GM23338 (cell line): ENCODE measurements around the gene SLC41A3.

Experiments
- CTCF ChIP-seq, 2 experiments: fragments of 200-600 bp in 1 of 2; sonication (generic) in 1 of 2; conservative IDR thresholded peaks; 2 replicates each; pipeline versions ENCODE4 v1.5.1 to v1.6.1; 2016 to 2017; ENCODE audit warnings: antibody characterized with exemption in 2 of 2, low read depth in 2 of 2, mild to moderate bottlenecking in 2 of 2, moderate library complexity in 1 of 2
- EZH2phosphoT487 ChIP-seq: fragments of 200-600 bp; sonication (generic); IDR thresholded peaks from one replicate; pipeline ENCODE4 v1.8.1; 2018; ENCODE audit warnings: antibody characterized with exemption; ENCODE audit not compliant: unreplicated experiment
- POLR2AphosphoS5 ChIP-seq: IDR thresholded peaks from 2 replicates; pipeline ENCODE4 v1.6.1; 2016; ENCODE audit warnings: antibody characterized with exemption, low read depth

DNA sequence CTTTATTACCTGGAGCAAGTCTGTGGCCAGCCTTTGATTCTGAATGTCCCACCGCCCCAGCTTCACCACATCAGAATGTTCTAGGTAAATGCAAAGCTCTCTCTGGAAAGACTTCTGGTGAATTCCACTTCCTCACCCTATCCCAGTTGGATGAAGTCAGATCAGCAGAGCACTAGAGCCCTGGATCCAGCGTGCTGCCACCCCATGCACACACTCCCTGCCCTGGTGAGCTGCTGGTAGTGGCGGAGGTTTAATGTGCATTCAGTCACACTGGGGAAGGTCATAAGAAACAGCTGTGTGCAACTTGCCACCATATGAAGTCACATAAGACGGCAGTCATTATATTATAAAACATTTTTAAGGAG is 16.3 kb upstream of the SLC41A3 start:
- TF ChIP-seq EZH2phosphoT487, result no peak
- TF ChIP-seq CTCF (conservative IDR thresholded peaks at IDR 0.05; ENCODE audit: low read depth in 2 of 2), result no peak
- TF ChIP-seq POLR2AphosphoS5, result no peak
